Epidermal melanocyte (primary cell): ENCODE data around the gene MTERF1.

Source experiments
- DNase-seq: peaks from one replicate; pipeline ENCODE4 v3.0.0; 2011; ENCODE audit warnings: low spot score; ENCODE audit not compliant: insufficient read length

MTERF1 gene

GRCh38 chr7:91835826-91836368 lies 44.6 kb downstream of the MTERF1 start:
- DNase-seq = no peak

DNA sequence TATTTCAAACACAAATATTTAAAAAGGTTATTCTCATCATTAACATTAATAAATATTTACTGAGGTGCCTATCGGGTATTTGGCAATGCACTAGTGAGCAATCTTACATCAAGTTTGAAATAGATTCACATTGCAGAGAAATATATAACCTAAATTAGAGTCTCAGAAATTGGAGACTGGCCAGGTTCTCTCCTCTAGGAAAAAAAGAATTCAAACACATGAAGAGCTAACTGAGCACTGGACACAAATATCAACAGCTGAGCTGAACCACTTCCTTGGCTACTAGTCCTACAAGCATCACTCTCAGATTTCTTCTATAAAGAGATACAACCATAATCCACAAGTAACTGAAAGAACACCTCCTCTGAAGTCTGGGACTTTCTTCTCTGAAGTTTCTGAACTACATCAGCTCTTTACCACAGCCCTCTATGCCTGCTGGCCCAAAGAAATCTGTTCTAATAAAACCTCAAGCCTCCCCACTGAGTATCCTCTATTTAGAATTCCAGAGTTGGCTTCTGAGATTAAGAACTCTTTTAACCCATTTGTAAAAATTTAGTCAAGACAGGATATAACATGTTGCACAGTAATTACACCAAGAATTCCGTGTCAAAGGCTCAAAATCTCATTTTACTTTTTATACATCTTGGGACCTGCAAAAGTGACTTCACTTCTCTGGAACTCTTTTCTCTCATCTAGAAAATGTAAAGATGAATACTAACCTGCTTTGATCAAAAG lies 45.2 kb downstream of the MTERF1 start:
- no peak for DNase-seq

GRCh38 chr7:91832493-91833045 lies 47.9 kb downstream of the MTERF1 start:
- DNase-seq = no peak

- no peak for DNase-seq
These were observed 53.3 kb downstream of the MTERF1 start for GRCh38 chr7:91827169-91827568.

GRCh38 chr7:91826377-91826776 lies 54.1 kb downstream of the MTERF1 start:
- DNase-seq = no peak

DNA sequence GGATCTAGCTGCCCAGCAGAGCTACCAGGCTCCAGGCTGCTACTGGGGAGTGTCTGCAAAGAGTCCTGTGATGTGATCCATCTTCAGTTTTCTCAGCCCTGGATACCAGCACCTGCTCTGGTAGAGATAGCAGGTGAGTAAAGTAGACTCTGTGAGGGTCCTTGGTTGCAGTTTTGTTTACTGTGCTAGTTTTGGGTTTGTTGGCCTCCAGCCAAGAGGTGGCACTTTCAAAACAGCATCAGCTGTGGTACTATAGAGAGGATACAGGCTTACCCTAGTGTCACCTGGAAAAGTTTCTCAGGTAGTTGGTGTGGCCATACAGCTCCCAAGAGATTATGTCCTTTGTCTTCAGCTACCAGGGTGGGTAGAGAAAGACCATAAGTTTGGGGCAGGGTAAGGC lies 56.3 kb downstream of the MTERF1 start:
- DNase-seq = no peak
